ENCODE data around the gene RYR1.
"Not testable (repeated sequence)": the region's sequence is repeated elsewhere in the genome, so short reads cannot be mapped to it uniquely, and the experiment has no call there.

Gene RYR1

GRCh38 chr19:38549061-38549460, 115.6 kb downstream of the RYR1 start:
- H3K27ac ChIP-seq = no peak overlapping the region
- no peak overlapping the region for H3K4me3 ChIP-seq

DNA sequence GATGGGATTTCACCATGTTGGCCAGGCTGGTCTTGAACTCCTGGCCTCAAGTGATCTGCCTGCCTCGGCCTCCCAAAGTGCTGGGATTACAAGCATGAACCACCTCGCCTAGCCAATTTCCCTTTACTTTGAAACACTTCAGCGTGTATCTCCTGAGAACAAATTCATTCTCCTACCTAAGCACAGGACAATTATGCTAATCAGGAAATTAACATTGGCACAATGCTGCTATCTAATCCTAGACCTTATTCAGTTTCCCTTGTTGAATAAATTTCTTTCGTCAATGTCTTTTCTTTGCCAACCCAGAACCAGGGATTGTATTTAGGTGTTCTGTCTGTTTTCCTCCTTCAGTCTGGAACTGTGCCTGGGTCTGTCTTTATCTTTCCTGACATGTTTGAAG, 116.5 kb downstream of the RYR1 start:
- Histone ChIP-seq H3K27ac (no peak overlapping the region), H3K4me3 (no peak overlapping the region)

GRCh38 chr19:38550376-38550775, 116.9 kb downstream of the RYR1 start:
- H3K4me3 ChIP-seq = no peak overlapping the region

GRCh38 chr19:38551450-38551813, 117.9 kb downstream of the RYR1 start:
- peak overlapping the region in 1 of 21 experiments; percentile 30 for H3K27ac ChIP-seq
- no peak overlapping the region for H3K4me3 ChIP-seq

More at GRCh38 chr19:38550376-38550775, 116.9 kb downstream of the RYR1 start:
- H3K27ac ChIP-seq = no peak overlapping the region

DNA sequence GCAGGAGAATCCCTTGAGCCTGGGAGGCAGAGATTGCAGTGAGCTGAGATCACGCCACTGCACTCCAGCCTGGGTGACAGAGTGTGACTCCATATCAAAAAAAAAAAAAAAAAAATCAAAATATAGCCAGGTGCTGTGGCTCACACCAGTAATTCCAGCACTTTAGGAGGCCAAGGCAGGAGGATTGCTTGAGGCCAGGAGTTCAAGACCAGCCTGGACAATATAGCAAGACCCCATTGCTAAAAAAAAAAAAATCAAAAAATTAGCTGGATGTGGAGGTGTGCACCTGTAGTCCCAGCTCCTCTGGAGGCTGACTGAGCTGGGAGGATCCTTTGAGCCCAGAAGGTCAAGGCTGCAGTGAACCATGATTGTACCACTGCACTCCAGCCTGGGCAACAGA, 119.7 kb downstream of the RYR1 start:
- H3K27ac ChIP-seq, H3K4me3 ChIP-seq: not testable (repeated sequence)

DNA sequence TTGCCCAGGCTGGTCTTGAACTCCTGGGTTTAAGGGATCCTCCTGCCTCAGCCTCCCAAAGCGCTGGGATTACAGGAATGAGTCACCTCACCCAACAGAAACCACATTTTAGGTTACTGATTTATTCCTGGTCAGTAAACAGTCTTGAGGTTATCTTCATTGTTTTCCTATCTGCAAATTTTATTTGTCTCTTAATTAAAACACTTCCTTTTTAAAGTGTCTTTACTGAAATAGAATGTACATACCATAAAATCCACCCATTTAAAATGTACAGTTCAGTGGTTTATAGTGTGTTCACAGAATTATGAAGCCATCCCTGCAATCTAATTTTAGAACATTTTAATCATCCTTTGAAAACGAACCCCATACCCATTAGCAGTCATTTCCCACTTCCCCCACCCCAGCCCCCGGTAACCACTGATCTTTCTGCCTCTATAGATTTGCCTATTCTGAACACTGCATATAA, 121.2 kb downstream of the RYR1 start:
- Histone ChIP-seq H3K4me3 (no peak overlapping the region), H3K27ac (no peak overlapping the region)

DNA sequence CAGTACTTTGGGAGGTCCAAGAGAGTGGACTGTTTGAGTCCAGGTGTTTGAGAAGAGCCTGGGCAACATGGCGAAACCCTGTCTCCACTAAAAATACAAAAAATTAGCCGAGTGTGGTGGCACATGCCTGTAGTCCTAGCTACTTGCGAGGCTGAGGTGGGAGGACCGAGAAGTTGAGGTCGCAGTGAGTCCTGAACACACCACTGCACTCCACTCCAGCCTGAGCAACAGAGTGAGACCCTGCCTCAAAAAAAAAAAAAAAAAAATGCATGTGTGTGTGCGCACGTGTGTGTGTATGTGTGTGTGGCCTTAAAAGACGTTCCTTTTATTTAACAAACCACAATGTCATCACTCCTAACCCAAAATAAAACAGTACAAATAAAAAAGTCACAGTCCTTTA, 121.7 kb downstream of the RYR1 start:
- H3K27ac ChIP-seq = no peak overlapping the region
- no peak overlapping the region for H3K4me3 ChIP-seq

DNA sequence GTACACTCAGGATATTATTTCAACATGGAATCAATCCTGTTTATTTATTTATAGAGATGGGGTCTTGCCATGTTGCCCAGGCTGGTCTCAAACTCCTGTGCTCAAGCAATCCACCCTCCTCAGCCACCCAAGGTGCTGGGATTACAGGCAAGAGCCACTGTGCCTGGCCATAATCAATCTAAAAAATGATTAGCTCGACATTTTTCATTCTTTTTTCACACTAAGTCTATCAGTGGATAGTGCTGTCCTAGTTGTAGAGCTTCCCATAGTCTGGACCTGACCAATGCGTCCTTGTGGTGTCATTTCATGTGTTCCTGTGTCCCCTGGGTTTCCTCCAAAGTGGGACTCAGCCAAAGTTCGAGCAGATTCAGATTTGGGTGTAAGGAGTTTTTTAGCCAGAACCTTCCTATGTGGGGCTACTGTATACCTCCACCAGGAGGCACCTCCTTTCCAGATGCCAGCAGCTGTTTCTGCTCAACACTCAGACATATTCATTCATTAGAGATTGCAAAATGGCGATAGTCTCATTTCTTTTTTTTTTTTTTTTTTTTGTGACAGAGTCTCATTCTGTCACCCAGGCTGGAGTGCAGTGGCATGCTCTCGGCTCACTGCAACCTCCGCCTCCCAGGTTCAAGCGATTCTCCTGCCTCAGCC, 123.2 kb downstream of the RYR1 start:
- H3K4me3 ChIP-seq = no peak overlapping the region
- H3K27ac ChIP-seq = peak overlapping the region in 3 of 21 experiments; percentile 47 to 55 (median 54)

GRCh38 chr19:38557205-38557799, 123.8 kb downstream of the RYR1 start:
- peak overlapping the region in 3 of 21 experiments; percentile 47 to 55 (median 54) for H3K27ac ChIP-seq
- no peak overlapping the region for H3K4me3 ChIP-seq

GRCh38 chr19:38558933-38559332, 125.4 kb downstream of the RYR1 start:
- peak overlapping the region in 6 of 21 experiments; percentile 4 to 74 (median 40) for H3K27ac ChIP-seq
- H3K4me3 ChIP-seq = not testable (repeated sequence)

DNA sequence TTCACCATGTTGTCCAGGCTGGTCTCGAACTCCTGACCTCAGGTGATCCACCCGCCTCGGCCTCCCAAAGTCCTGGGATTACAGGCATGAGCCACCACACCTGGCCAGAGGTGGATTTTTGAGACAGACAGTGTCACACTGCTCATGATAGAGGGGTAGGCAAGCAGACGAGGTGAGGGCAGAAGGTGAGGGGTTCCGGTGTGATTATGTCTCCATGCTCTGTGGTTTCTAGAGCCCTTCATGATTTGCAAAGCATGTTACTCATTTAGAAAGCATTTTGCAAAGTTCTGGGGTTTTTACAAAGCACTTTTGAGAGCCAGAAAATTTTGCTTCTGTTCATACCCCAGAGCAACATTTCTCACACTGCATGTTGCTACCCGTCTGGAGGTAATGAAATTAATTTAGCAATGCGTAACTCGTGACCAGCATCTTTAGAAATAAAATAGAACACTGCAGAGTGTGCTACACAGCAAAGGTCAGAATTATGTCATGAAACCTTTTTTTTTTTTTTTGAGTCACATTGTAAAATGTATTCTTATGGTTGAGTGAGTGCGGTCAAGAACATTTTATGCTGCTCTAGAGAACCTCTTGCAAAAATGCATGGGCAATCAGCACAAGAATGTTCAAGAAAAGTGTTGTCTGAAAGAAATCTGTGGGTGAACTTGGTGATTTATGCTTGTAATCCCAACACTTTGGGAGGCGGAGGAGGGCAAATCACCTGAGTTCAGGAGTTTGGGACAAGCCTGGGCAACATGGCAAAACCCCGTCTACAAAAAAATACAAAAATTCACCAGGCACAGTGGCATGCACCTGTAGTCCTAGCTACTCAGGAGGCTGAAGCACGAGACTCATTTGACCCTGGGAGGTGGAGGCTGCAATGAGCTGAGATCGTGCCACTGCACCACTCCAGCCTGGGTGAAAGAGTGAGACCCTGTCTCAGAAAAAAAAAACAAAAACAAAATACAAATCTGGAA, 126.2 kb downstream of the RYR1 start:
- Histone ChIP-seq H3K4me3 (no peak overlapping the region), H3K27ac (peak overlapping the region in 10 of 21 experiments; percentile 2 to 79 (median 40))

DNA sequence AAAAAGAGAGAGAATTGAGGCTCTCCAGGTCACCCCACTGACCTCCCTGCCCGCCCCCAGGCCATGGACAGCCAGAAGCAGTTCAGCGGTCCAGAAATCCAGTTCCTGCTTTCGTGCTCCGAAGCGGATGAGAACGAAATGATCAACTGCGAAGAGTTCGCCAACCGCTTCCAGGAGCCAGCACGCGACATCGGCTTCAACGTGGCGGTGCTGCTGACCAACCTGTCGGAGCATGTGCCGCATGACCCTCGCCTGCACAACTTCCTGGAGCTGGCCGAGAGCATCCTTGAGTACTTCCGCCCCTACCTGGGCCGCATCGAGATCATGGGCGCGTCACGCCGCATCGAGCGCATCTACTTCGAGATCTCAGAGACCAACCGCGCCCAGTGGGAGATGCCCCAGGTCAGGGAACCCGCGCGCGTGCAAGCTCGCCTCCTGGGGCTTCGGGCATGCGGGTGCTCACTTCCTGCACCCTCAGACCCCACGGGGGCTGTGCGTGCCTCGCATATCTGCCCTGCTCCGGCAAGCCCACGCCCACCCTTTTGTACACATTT, 127.6 kb downstream of the RYR1 start:
- Histone ChIP-seq H3K27ac (no peak overlapping the region), H3K4me3 (no peak overlapping the region)

DNA sequence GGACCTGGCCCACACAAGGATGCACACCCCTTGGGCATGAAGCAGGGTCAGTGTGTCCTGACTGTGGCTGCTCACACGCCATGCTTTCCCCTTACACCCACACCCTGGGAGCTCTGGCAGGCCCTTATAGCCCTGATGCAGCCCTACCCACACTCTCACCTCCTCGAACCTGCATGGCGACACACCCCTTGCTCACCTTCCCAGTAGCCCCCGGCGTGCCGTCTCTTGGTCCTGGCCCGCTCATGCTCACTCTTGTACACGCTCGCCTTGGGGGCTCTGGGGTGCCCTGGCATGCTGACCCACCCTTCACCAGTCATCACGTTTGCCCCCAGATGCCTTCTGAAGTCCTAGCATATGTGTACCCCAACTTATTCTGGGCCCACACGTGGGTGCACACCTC, 128.2 kb downstream of the RYR1 start:
- Histone ChIP-seq H3K27ac (no peak overlapping the region), H3K4me3 (no peak overlapping the region)

GRCh38 chr19:38562096-38562495, 128.6 kb downstream of the RYR1 start:
- Histone ChIP-seq H3K27ac (peak overlapping the region in 1 of 21 experiments; percentile 21), H3K4me3 (no peak overlapping the region)

DNA sequence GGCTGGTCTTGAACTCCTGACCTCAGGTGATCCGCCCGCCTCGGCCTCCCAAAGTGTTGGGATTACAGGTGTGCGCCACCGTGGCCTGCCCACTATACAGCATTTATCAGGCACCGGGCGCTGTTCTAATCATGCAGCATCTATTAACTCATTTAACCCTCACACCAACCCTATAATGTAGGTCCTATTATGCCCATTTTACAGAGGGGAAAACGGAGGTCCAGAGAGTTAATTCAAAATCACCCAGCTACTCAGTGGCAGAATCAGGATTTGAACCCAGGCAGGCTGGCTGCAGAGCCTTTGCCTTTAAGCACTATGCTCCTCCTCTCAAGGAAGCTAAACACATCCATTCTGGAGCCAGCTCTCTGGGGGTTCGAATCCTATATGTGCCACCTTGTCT, 130.0 kb downstream of the RYR1 start:
- Histone ChIP-seq H3K4me3 (no peak overlapping the region), H3K27ac (no peak overlapping the region)

DNA sequence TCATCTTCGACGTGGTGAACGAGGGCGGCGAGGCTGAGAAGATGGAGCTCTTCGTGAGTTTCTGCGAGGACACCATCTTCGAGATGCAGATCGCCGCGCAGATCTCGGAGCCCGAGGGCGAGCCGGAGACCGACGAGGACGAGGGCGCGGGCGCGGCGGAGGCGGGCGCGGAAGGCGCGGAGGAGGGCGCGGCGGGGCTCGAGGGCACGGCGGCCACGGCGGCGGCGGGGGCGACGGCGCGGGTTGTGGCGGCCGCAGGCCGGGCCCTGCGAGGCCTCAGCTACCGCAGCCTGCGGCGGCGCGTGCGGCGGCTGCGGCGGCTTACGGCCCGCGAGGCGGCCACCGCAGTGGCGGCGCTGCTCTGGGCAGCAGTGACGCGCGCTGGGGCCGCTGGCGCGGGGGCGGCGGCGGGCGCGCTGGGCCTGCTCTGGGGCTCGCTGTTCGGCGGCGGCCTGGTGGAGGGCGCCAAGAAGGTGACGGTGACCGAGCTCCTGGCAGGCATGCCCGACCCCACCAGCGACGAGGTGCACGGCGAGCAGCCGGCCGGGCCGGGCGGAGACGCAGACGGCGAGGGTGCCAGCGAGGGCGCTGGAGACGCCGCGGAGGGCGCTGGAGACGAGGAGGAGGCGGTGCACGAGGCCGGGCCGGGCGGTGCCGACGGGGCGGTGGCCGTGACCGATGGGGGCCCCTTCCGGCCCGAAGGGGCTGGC, 131.6 kb downstream of the RYR1 start:
- H3K4me3 ChIP-seq = peak overlapping the region; percentile 18 to 42 (median 29)
- H3K27ac ChIP-seq = peak overlapping the region in 7 of 21 experiments; percentile 13 to 63 (median 34)

DNA sequence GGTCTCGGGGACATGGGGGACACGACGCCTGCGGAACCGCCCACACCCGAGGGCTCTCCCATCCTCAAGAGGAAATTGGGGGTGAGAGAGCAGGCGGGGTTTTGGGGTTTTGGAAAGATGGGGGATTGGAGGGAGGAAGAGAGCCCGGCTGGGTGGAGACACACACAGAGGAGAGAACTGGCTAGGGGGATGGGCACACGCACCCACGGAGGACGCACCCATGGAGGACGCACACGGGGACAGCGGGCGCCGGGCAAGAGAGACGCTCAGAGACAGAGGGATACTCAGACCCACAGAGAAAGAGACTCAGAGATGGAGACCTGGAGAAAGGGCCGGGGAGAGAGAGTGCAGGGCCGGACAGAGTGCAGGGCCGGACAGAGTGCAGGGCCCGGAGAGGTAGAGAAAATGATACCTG, 132.2 kb downstream of the RYR1 start:
- Histone ChIP-seq H3K4me3 (peak overlapping the region; percentile 18 to 42 (median 29)), H3K27ac (peak overlapping the region in 6 of 21 experiments; percentile 13 to 63 (median 36))

GRCh38 chr19:38569368-38569983, 136.0 kb downstream of the RYR1 start:
- H3K27ac ChIP-seq = no peak overlapping the region
- no peak overlapping the region for H3K4me3 ChIP-seq

DNA sequence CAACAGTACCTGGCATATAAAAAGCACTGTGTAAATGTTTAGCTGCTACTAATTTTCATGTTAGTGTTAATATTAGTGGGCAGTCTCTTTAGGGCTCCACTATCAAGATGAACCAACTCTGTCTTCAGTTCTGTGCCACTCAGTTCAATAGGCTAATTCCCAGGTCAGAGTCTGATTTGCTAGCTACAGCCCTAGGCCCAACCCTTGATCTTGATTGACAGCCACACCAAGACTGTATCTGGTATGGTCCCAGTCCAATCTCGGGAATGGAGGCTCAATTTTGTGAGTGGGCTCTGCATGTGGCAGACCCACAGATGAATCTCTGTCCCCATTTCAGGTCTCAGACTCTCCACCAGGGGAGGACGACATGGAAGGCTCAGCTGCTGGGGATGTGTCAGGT, 138.2 kb downstream of the RYR1 start:
- H3K4me3 ChIP-seq = no peak overlapping the region
- H3K27ac ChIP-seq = no peak overlapping the region
